HepG2 (cell line): ENCODE measurements around the gene COX4I2. TPM values are rescaled to one million over a fixed set of nuclear protein-coding genes. Genes with fewer than 3 reads are reported as not detected.

Source experiments
- ASH2L ChIP-seq: fragments of 300-600, 200-600 bp; sonication (generic); IDR thresholded peaks from 2 replicates; pipeline ENCODE4 v1.7.0; 2017; ENCODE audit warnings: low read depth, mild to moderate bottlenecking, moderate library complexity, mixed read lengths, low read length; ENCODE audit not compliant: insufficient read length
- CEBPB ChIP-seq: IDR thresholded peaks from 2 replicates; pipeline ENCODE4 v1.6.1; 2011; ENCODE audit warnings: low read depth, low read length, improper control_type of control experiment, borderline replicate concordance
- CREB3 ChIP-seq: sonication (generic); formaldehyde crosslinking; IDR thresholded peaks from 2 replicates; pipeline ENCODE4 v1.5.0; 2020; ENCODE audit warnings: missing genetic modification reagents
- CTCF ChIP-seq: sonication (generic); formaldehyde crosslinking; IDR thresholded peaks from 2 replicates; pipeline ENCODE4 v1.5.0; 2020; ENCODE audit warnings: mild to moderate bottlenecking, missing genetic modification reagents, moderate library complexity
- FOXA1 ChIP-seq, 2 experiments: fragments of 450-650 bp in 1 of 2; sonication (generic) in 1 of 2; formaldehyde crosslinking in 1 of 2; IDR thresholded peaks; 2 replicates each; pipeline versions ENCODE4 v1.4.0 to v1.6.1; 2016 to 2020; ENCODE audit warnings: missing genetic modification reagents in 1 of 2
- FOXA3 ChIP-seq: IDR thresholded peaks from 2 replicates; pipeline ENCODE4 v1.6.1; 2016; ENCODE audit warnings: missing genetic modification reagents, missing compliant biosample characterization
- HDAC1 ChIP-seq: sonication (generic); formaldehyde crosslinking; IDR thresholded peaks from 2 replicates; pipeline ENCODE4 v1.5.1; 2020; ENCODE audit warnings: mild to moderate bottlenecking, missing genetic modification reagents
- KDM2A ChIP-seq: sonication (generic); formaldehyde crosslinking; IDR thresholded peaks from 2 replicates; pipeline ENCODE4 v1.4.0; 2020; ENCODE audit warnings: low read depth, missing genetic modification reagents, borderline replicate concordance
- MED13 ChIP-seq: sonication (generic); formaldehyde crosslinking; IDR thresholded peaks from 2 replicates; pipeline ENCODE4 v1.5.0; 2020; ENCODE audit warnings: missing genetic modification reagents
- PAX8 ChIP-seq: sonication (generic); formaldehyde crosslinking; IDR thresholded peaks from 2 replicates; pipeline ENCODE4 v1.8.0; 2022; ENCODE audit warnings: mild to moderate bottlenecking, missing genetic modification reagents, borderline replicate concordance
- PBX2 ChIP-seq: IDR thresholded peaks from 2 replicates; pipeline ENCODE4 v1.6.1; 2016; ENCODE audit warnings: control low read depth
- PCBP1 ChIP-seq: fragments of 200-400 bp; formaldehyde crosslinking; IDR thresholded peaks from 2 replicates; pipeline ENCODE4 v1.6.1; 2017; ENCODE audit warnings: mild to moderate bottlenecking, low read depth, low read length, borderline replicate concordance
- SNAPC2 ChIP-seq: sonication (generic); formaldehyde crosslinking; IDR thresholded peaks from 2 replicates; pipeline ENCODE4 v1.8.1; 2022; ENCODE audit warnings: mild to moderate bottlenecking, missing genetic modification reagents
- ZBTB14 ChIP-seq: sonication (generic); formaldehyde crosslinking; IDR thresholded peaks from 2 replicates; pipeline ENCODE4 v1.4.0; 2020; ENCODE audit warnings: missing genetic modification reagents
- ZMYM3 ChIP-seq: sonication (generic); formaldehyde crosslinking; IDR thresholded peaks from 2 replicates; pipeline ENCODE4 v1.5.1; 2020; ENCODE audit warnings: mild to moderate bottlenecking, missing genetic modification reagents
- ZNF280D ChIP-seq: sonication (generic); formaldehyde crosslinking; IDR thresholded peaks from 2 replicates; pipeline ENCODE4 v1.5.1; 2020; ENCODE audit warnings: mild to moderate bottlenecking, missing genetic modification reagents
- ZNF350 ChIP-seq: sonication (generic); formaldehyde crosslinking; IDR thresholded peaks from 2 replicates; pipeline ENCODE4 v1.4.0; 2020; ENCODE audit warnings: mild to moderate bottlenecking, low read depth, missing genetic modification reagents, borderline replicate concordance
- ZNF615 ChIP-seq: sonication (generic); formaldehyde crosslinking; IDR thresholded peaks from 2 replicates; pipeline ENCODE4 v1.5.0; 2020; ENCODE audit warnings: mild to moderate bottlenecking, missing genetic modification reagents, borderline replicate concordance
- ZNF777 ChIP-seq: sonication (generic); formaldehyde crosslinking; IDR thresholded peaks from 2 replicates; pipeline ENCODE4 v1.4.0; 2020; ENCODE audit warnings: missing genetic modification reagents
- ZSCAN21 ChIP-seq: sonication (generic); formaldehyde crosslinking; IDR thresholded peaks from 2 replicates; pipeline ENCODE4 v1.8.0; 2022; ENCODE audit warnings: mild to moderate bottlenecking, missing genetic modification reagents, moderate library complexity, borderline replicate concordance
- polyA plus RNA-seq, 8 experiments: library from polyadenylated mRNA; depleted of rRNA in 3 of 8; stranded (reverse) in 7 of 8; unstranded in 1 of 8; fragments of >200 nt; fragmentation: Illumina TruSeq in 4 of 8; extraction: Trizol in 4 of 8; gene quantifications; 2 replicates each; pipeline versions ENCODE4 v1.2.1 to v1.2.3, GENCODE V29; 2011 to 2016; ENCODE audit warnings: low read depth in 4 of 8, missing spikeins in 1 of 8, mixed read lengths in 1 of 8; ENCODE audit not compliant: insufficient read depth in 1 of 8
- total RNA-seq, 5 experiments: library from RNA; depleted of rRNA; stranded (reverse); fragments of >200 nt; fragmentation: Illumina TruSeq; extraction: Trizol; gene quantifications; 2 replicates each; pipeline ENCODE4 v1.2.3, GENCODE V29; 2016; ENCODE audit warnings: low read depth in 1 of 5

Gene COX4I2
- total and polyA plus RNA-seq, 2 of the 13 experiments (the other 11 are each of a cell fraction or from before 2014, with no cell fraction given) = 1.1 TPM; not detected in 1

- TF ChIP-seq ZNF615 (CRISPR knock-in tag) (no peak), PCBP1 (0 out of 2 replicates have a peak, but pooled peaks have one; percentile 68), SNAPC2 (CRISPR knock-in tag) (peak; percentile 93), ZNF280D (CRISPR knock-in tag) (peak; percentile 93), ZSCAN21 (CRISPR knock-in tag) (peak; percentile 90), CREB3 (CRISPR knock-in tag) (no peak), ZNF350 (CRISPR knock-in tag) (peak; percentile 97), ZMYM3 (CRISPR knock-in tag) (peak; percentile 85), FOXA3 (peak; percentile 91), MED13 (CRISPR knock-in tag) (no peak; the same call in 1 of the 2 replicates), CEBPB (0 out of 2 replicates have a peak, but pooled peaks have one; percentile 5), HDAC1 (peak; percentile 85), FOXA1 (IDR thresholded peaks at IDR 0.05) (peak; percentile 56), FOXA1 (CRISPR knock-in tag; IDR thresholded peaks at IDR 0.05) (peak; percentile 92), ZNF777 (CRISPR knock-in tag) (peak; percentile 17; the same call in 1 of the 2 replicates), CTCF (CRISPR knock-in tag) (no peak), PBX2 (peak; percentile 64), KDM2A (CRISPR knock-in tag) (peak; percentile 82), ASH2L (peak; percentile 92), ZBTB14 (peak; percentile 89), PAX8 (CRISPR knock-in tag) (0 out of 2 replicates have a peak, but pooled peaks have one; percentile 63)
Observed at GRCh38 chr20:31663838-31664695, 26.4 kb downstream of the COX4I2 start (continued).
